ENCODE results near the gene CTCF. TPM values are rescaled to one million over a fixed set of nuclear protein-coding genes. Genes with fewer than 3 reads are reported as not detected.

The CTCF gene
- total and polyA plus RNA-seq, 10 of the 15 experiments (the other 5 are each of a cell fraction or from before 2014, with no cell fraction given) = 9.1 to 55.0 (median 41.8) TPM

DNA sequence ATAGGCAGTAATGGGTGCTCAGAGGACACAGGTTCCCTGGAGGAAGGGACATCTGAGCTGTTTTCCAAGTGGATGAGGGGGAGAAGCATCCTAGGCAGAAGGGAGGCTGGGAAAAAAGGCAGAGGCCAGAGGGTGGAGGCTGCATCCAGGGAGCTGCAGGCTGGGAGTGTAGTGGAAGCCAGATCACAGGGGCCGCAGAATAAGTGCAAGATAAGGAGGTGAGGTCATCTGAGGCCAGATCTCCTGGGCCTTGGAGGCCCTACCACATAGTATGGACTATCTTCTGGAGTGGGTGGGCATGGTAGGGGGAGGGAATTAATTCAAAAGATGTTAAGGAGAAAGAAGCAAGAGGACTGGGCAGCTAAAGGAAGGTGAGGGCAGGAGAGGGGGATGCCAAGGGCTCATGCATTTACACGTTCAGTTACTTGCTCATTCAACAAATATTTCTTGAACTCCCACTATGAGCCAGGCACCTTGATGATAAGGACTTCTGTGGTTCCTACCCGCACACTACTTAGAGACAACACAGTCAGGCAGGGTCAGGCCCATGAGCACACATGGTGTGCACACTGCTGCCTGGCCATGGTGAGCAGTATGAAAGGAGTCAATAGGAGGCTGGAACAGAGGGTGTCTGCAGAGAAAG lies 36.1 kb upstream of the CTCF start:
- H3K27me3 ChIP-seq (replicated peaks in 1 of 2; ENCODE audit: control insufficient read depth in 2 of 2, insufficient read depth in 2 of 2, low read length in 1 of 2) = no peaks in the 10 kb centered on the region
- no peak overlapping the region for H2AFZ ChIP-seq (ENCODE audit: control insufficient read depth, low read depth, low read length)
- FAIRE-seq (no peak), DNase-seq (ENCODE audit: low read depth, low spot score) (no peak), ATAC-seq (no peak)
- H3K4me3 ChIP-seq = no peak overlapping the region
- TF ChIP-seq RAD51 (IDR thresholded peaks at IDR 0.05) (no peak), TCF7 (IDR thresholded peaks at IDR 0.05; ENCODE audit: borderline replicate concordance) (no peak), RB1 (IDR thresholded peaks at IDR 0.05; ENCODE audit: borderline replicate concordance) (no peak), SMARCA5 (IDR thresholded peaks at IDR 0.05) (no peak)
- no peaks in the 10 kb centered on the region; the same call in 1 of the 2 replicates for H3K79me2 ChIP-seq (ENCODE audit: control insufficient read depth, insufficient read depth, low read length)
- BruUV-seq (replicated peaks) = no TSS peak
- ChIA-PET POLR2A (interaction anchor here (0.5 kb wide), 1 partner anchor 8 kb away, joined by 4 read pairs; no protein-coding TSS in a partner anchor), SMC1A (ENCODE audit: uncharacterized antibody, unreplicated experiment) (interaction anchor here (0.7 to 2.1 kb wide), 3 partner anchors 11 to 193 kb away, joined by 3 to 4 read pairs (median 3); partner anchors contain the start of gene GFOD2), CTCF (interaction anchor here (1.0 to 2.2 kb wide), 4 partner anchors 21 to 141 kb away, joined by 3 to 10 read pairs (median 4); partner anchors contain the start of genes C16orf86 and ENKD1), RAD21 (ENCODE audit: unreplicated experiment) (interaction anchor here (0.6 to 1.5 kb wide), 3 partner anchors 10 to 141 kb away, joined by 3 to 4 read pairs (median 3); no protein-coding TSS in a partner anchor)
- WGBS (ENCODE audit: insufficient coverage, insufficient replicate concordance, low lambda C conversion rate, missing lambda C conversion rate) = 42% methylated on average over 3 of the region's 3 CpGs
- no peak overlapping the region for H3K4me2 ChIP-seq (ENCODE audit: control insufficient read depth, insufficient read depth)
- H3K36me3 ChIP-seq (ENCODE audit: control insufficient read depth in 2 of 2, insufficient read depth in 2 of 2, low read length in 1 of 2) = no peaks in the 10 kb centered on the region
- no peaks in the 10 kb centered on the region for H4K20me1 ChIP-seq (ENCODE audit: control insufficient read depth, insufficient read depth)
- peaks cover 23% of the 10 kb centered on the region for H3K4me1 ChIP-seq (ENCODE audit: control insufficient read depth, insufficient read depth, low read length)
- H3K9ac ChIP-seq (ENCODE audit: control insufficient read depth, insufficient read depth, low read length) = no peak overlapping the region
- H3K9me3 ChIP-seq (replicated peaks; ENCODE audit: control insufficient read depth, insufficient read depth, low read length) = no peaks in the 10 kb centered on the region
- intact Hi-C loops (cut with micrococcal nuclease; ENCODE audit: unreplicated experiment) (loop anchor here (10.0 kb wide), 1 partner anchor 399 kb away; no protein-coding TSS in a partner anchor), in situ Hi-C loops (cut with MboI) (no loop called here)
- no peak overlapping the region for H3K27ac ChIP-seq (ENCODE audit: control insufficient read depth, insufficient read depth)

GRCh38 chr16:67528222-67528869 lies 34.0 kb upstream of the CTCF start, which contains the start of gene RIPOR1:
TSS of gene RIPOR1 (plus strand) at chr16:67528829. CDS start at chr16:67538447, 9,618 bp downstream.
- Histone ChIP-seq H3K4me2 (ENCODE audit: control insufficient read depth, insufficient read depth) (peak within 1 kb of the TSS; percentile 96), H3K27ac (ENCODE audit: control insufficient read depth, insufficient read depth) (no peak within 1 kb of the TSS; the same call in 1 of the 2 replicates), H4K20me1 (ENCODE audit: control insufficient read depth, insufficient read depth) (no peaks in the 10 kb centered on the region), H3K79me2 (ENCODE audit: control insufficient read depth, insufficient read depth, low read length) (no peaks in the 10 kb centered on the region; the same call in 1 of the 2 replicates), H3K36me3 (ENCODE audit: control insufficient read depth in 2 of 2, insufficient read depth in 2 of 2, low read length in 1 of 2) (no peaks in the 10 kb centered on the region), H3K9me3 (replicated peaks; ENCODE audit: control insufficient read depth, insufficient read depth, low read length) (no peaks in the 10 kb centered on the region), H3K27me3 (replicated peaks in 1 of 2; ENCODE audit: control insufficient read depth in 2 of 2, insufficient read depth in 2 of 2, low read length in 1 of 2) (no peaks in the 10 kb centered on the region), H3K4me1 (ENCODE audit: control insufficient read depth, insufficient read depth, low read length) (peaks cover 34% of the 10 kb centered on the region), H3K4me3 (peak within 1 kb of the TSS; percentile 90), H3K9ac (ENCODE audit: control insufficient read depth, insufficient read depth, low read length) (peak within 1 kb of the TSS; percentile 61), H2AFZ (ENCODE audit: control insufficient read depth, low read depth, low read length) (peak within 1 kb of the TSS; percentile 50)
- BruUV-seq (replicated peaks) = no TSS peak
- CTCF ChIA-PET = interaction anchor here (1.1 to 11.3 kb wide), 6 partner anchors 7 to 131 kb away, joined by 3 to 131 read pairs (median 6); partner anchors contain the start of genes ACD, CARMIL2 and CTCF
- DNase-seq (ENCODE audit: low read depth, low spot score) (no peak), ATAC-seq (peak; percentile 49), FAIRE-seq (no peak)
- WGBS (ENCODE audit: insufficient coverage, insufficient replicate concordance, low lambda C conversion rate, missing lambda C conversion rate) = 56% methylated on average over 19 of the region's 45 CpGs
- intact Hi-C loops (cut with micrococcal nuclease; ENCODE audit: unreplicated experiment) = loop anchor here (10.0 kb wide), 1 partner anchor 396 kb away; no protein-coding TSS in a partner anchor
- SMC1A ChIA-PET (ENCODE audit: uncharacterized antibody, unreplicated experiment) = interaction anchor here (1.4 to 1.6 kb wide), 2 partner anchors 11 to 139 kb away, joined by 5 to 6 read pairs; partner anchors contain the start of genes C16orf86 and ENKD1
- in situ Hi-C loops (cut with MboI) = no loop called here
- POLR2A ChIA-PET = interaction anchor here (1.6 to 5.7 kb wide), 3 partner anchors 7 to 34 kb away, joined by 4 to 56 read pairs (median 25); partner anchors contain the start of gene CTCF
- RAD21 ChIA-PET (ENCODE audit: unreplicated experiment) = interaction anchor here (0.6 to 2.2 kb wide), 4 partner anchors 7 to 74 kb away, joined by 3 to 25 read pairs (median 8); partner anchors contain the start of gene ATP6V0D1
- TF ChIP-seq BMI1 (IDR thresholded peaks at IDR 0.05; ENCODE audit: borderline replicate concordance) = no peak
- no peak for TF ChIP-seq IRF5 (IDR thresholded peaks at IDR 0.05; ENCODE audit: borderline replicate concordance)
- no peak for TF ChIP-seq ZZZ3 (IDR thresholded peaks at IDR 0.05; ENCODE audit: control insufficient read depth, insufficient read length, low read depth)
- no peak for TF ChIP-seq MEF2A (IDR thresholded peaks at IDR 0.05; ENCODE audit: insufficient read depth, low read depth, low read length)
- TF ChIP-seq ZNF622 (IDR thresholded peaks at IDR 0.05) = no peak
- TF ChIP-seq ETV6 (conservative IDR thresholded peaks at IDR 0.05 in 1 of 2, IDR thresholded peaks at IDR 0.05 in 1 of 2; ENCODE audit: borderline replicate concordance in 1 of 2, low read depth in 1 of 2) = no peak
- TF ChIP-seq RELB (IDR thresholded peaks at IDR 0.05; ENCODE audit: low read depth) = no peak
- no peak for TF ChIP-seq MTA3 (IDR thresholded peaks at IDR 0.05; ENCODE audit: borderline replicate concordance, low read length)
